ENCODE results near the gene ZNF217.

GRCh38 chr20:53535878-53536277, 57.8 kb downstream of the ZNF217 start:
- TF ChIP-seq CTCF (IDR thresholded peaks at IDR 0.05) (no peak), POLR2A (IDR thresholded peaks at IDR 0.05) (no peak)
